HG03571 (cell line): ENCODE results near the gene NUDT21.
"Not testable (repeated sequence)": the region's sequence is repeated elsewhere in the genome, so short reads cannot be mapped to it uniquely, and the experiment has no call there.

Experiments used
- ATAC-seq: cut with Tn5 transposase; IDR thresholded peaks from one replicate; pipeline ENCODE4 v1.9.1; 2021; ENCODE audit not compliant: unreplicated experiment

NUDT21 gene

DNA sequence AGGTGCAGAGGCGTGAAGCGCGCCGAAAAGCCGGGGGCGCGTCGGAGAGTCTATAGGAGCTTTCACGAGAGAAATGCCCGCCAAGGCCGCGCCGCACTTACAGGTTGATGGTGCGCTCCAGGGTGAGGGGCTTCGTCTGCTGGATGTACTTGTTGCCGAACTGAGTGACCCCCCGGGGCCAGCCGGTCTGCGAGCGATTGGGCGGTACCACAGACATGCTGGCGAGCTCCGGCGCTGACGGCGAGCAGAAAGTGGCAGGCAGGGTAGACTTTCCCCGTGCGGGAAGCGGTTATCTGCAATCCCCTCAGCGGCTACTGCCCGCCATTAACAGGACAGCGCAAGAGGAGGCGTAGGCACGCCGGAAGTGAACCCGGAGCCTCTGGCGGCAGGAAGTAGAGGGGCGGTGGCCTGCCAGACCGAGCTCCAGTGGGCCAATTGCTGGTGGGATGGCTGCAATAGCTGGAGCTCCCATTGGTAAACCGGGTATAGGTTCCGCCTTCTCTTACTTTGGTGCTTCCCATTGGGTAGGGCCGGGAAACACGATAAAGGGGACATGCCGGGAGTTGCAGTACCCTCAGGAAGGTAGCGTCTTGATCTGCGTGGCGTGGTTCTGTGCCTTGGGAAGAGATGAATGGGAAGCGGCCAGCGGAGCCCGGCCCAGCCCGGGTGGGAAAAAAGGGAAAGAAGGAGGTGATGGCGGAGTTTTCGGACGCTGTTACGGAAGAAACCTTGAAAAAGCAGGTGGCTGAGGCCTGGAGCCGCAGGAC lies at the start of gene NUDT21, which contains the start of gene OGFOD1:
Gene NUDT21 (minus strand): TSS at position 347 of the 767 bp plus-strand sequence. CDS start 130 bp downstream, at position 217.
Gene OGFOD1 (plus strand): TSS at position 569 of the 767 bp plus-strand sequence. CDS start 59 bp downstream, at position 628.
- peak; percentile 97 for ATAC-seq

DNA sequence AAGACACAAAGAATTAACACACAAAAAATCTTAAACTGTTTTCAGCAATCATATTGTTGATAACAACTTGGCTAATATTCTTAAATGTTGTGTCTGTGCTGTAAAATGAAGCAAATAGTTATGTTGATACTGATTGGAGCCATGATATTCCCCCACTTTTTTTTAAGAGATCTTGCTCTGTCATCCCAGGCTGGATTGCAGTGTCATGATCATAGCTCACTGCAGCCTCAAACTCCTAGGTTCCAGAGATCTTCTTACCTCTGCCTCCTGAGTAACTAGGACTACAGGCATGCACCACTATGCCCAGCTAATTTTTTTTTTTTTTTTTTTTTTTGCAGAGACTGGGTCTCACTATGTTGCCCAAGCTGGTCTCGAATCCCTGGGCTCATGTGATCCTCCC lies 42.7 kb upstream of the NUDT21 start:
- ATAC-seq, result no peak

DNA sequence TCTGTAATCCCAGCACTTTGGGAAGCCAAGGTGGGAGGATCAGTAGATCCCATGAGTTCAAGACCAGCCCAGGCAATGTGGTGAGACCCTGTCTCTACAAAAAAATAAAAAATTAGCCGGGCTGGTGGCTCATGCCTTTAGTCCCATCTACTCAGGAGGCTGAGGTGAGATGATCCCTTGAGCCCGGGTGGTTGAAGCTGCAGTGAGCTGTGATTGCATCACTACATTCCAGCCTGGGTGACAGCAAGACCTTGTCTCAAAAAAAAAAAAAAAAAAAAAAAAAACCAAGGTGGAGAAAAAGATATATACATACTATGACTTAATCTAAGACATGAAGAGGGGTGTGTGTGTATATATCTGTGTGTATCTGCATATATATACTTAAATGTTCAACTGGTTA lies 42.0 kb upstream of the NUDT21 start:
- no peak for ATAC-seq

DNA sequence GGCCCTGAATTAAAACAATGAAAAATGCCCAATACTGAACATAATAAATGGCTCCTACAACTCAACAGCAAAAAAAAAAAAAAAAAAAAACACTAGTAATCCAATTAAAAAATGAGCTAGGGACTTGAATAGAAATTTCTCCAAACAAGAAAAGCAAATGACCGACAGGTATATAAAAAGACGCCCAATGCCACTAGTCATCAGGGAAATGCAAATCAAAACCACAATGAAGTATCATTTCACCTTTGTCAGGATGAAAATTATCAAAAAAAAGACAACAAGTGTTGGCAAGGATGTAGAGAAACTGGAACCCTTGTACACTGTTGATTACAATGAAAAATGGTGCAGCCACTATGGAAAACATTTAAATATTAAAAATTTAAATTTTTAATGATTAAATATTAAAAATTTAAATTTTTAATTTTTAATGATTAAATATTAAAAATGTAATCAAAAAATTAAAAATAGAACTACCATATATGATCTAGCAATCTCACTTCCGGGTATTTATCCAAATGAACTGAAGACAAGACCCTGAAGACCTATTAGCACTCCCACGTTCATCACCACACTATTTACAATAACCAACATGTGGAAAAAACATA lies 40.6 kb upstream of the NUDT21 start:
- no peak for ATAC-seq

DNA sequence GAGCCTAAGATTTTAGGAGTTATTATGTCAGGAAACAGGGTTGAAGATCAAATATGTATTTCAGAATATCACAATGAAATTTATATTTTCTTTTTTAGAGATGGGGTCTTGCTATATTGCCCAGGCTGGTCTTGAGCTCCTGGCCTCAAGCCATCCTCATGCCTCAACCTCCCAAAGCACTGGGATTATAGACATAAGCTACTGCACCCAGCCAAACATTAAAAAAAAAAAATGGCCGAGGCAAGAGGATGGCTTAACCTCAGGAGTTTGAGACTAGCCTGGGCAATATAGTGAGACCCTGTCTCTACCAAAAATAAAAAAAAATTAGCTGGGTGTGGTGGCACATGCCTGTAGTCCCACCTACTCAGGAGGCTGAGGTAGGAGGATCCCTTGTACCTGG lies 37.7 kb upstream of the NUDT21 start:
- not testable (repeated sequence) for ATAC-seq

DNA sequence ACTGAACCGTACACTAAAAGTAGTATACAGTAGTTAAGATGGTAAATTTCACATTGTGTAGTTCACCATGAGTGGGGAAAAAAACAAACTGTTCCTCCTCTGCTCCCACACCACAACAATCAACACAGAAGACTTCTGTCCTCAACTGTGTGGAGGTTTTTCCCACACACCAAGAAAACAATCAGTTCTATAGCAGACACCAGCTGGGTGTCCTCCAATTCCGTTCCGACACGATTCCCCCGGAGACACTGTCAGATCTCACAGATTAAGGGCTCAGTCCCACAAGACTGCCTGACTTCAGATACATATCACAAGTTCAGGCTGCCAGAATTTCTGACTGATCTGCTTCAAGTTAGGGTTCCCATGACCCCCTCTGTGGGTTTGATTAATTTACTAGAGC lies 36.9 kb upstream of the NUDT21 start:
- no peak for ATAC-seq

DNA sequence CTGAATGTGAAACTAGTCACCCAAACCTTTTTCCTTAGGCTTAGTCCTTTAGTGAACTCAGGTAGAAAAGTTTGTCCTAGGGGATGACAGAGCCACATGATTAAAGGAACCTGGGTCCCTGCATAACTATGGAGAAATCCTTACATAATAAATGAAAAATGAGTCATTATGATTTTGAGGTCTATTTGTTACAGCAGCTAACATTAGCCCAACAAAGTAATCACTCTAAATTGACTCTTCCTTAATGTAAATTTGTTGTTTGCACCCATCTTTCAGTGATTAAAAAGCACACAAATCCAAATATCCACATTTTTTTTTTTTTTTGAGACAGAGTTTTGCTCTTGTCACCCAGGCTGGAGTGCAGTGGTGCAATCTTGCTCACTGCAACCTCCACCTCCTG lies 32.3 kb upstream of the NUDT21 start:
- ATAC-seq, result no peak

DNA sequence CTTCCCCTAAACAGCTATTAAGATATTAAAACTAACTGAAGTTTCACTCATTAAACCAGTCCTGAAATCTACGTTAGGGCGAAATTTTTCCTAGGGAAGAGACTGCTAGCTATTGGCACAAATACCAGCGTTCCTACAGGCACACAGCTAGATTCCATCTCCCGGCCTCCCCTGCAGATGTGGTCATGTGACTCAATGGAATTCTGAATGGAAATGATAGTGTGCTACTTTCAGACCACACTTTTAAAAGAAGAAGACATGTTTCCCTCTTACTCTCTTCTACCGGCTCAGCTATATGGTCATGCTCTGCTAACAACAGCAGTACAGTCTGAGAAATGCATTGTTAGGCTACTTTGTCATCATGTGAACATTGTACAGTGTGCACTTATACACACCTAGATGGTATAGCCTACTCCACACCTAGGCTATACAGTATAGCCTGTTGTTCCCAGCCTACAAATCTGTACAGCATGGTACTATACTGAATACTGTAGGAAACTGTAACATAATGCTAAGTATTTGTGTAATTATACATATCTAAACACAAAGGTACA lies 31.6 kb upstream of the NUDT21 start:
- no peak for ATAC-seq

DNA sequence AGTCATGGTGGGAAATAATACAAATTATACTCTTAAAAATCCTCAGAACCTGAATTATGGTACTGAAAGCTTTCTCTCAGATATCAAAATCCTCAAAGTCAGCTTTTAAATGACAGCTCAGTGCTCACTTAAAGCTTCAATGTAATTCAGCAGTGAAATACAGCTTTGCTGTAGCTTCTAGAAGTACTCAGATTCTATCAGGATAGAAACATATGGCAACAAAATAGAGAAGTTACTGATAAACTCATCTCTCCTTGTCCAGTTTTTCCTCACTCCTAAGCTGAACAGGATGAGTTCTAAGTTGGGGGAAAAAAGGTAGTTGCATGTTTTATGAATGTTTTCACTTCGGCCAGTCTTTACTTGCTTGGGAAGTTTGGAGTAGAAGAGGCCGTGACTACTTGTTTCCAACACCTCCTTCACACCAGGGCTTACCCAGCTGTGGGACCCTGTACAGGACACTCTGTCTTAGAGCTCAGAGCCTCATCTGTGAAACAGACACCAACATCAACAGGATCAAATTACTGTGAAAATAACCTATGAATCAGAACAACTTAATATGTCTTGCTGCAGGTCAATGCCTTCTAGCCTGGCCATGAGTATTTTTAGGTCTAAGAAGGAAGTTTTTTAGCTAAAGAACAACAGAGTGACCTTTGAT lies 30.5 kb upstream of the NUDT21 start:
- ATAC-seq, result no peak

DNA sequence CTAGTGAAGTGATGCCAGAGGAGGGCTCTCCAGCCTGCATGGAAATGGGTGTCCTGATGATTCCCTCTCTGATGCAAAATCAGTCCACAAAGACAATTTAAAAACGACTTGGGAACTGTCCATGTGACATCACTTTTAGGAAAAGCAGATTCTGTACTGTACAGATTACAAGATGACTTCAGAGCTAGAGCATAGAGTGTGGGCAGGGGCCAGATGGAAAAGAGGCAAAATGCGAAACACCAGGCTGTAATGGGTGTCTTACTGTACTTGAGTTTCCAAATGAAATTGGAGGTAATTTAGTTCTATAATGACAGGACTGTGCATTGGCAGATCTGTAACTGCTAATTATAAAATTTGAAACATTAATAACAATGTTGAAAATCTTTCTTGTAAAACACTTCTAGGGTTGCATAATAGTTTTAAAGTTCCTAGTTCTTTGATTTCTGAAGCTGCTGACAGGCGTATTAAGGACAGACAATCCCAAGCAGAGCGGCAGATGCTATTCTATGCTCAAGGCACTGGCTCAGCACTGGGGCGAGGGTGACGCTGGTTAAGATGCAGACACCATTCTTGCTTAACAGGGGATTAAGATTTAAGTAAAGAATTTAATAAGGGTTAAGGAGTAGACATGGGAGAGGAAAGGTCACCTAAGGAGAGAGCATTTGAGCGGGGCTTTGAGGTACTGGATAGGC lies 29.8 kb upstream of the NUDT21 start:
- no peak for ATAC-seq

DNA sequence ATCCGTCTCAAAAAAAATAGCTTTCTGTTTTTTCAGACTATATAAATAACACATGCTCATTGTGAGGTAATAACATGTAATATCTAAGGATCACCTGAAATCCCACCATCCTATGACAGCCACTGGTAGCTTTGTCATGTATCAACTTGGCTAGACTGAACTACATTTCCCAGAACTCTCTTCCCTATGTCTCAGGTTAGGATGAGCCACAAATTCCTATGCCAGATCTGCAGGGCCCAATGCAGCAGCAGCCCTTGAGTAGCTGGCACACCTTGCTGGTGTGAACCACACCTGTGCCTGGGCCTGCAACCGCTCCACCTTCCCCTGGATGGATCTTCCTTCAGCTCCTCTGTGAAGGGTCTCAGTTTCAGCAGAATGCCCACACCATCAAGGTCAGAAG lies 28.3 kb upstream of the NUDT21 start:
- no peak for ATAC-seq

DNA sequence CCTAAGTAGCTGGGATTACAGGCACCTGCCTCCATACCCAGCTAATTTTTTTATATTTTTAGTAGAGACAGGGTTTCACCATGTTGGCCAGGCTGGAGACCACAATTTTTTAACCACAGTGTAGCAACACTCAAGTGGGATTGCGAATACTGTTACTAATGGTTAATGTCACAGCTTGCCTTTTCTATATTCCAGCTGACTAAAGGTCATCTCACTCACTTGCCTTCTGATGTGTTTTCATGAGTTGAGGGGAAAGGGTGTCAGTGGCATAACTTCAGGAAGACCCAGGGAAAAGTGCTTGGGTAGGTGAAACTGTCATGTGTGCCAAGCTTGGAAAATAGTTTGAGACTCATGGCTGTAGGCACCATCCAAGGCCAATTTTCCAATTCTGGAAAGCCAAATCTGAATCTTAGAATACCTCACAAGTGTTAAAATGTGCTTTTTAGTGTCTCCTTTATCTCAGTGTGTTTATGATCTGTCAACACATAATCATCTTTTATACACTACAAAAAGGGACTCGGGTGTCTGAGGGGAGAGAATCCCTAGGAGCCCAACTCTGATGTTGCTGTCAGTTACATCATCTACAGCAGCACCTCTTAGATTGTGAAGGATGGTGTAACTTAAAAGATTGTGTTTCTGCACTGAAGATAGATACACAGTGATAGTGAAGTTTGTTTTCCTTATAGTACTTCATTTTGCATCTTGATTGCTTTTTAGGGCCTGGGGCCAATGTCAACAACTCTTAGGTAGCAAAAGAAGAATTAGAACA lies 27.3 kb upstream of the NUDT21 start:
- ATAC-seq, result no peak

DNA sequence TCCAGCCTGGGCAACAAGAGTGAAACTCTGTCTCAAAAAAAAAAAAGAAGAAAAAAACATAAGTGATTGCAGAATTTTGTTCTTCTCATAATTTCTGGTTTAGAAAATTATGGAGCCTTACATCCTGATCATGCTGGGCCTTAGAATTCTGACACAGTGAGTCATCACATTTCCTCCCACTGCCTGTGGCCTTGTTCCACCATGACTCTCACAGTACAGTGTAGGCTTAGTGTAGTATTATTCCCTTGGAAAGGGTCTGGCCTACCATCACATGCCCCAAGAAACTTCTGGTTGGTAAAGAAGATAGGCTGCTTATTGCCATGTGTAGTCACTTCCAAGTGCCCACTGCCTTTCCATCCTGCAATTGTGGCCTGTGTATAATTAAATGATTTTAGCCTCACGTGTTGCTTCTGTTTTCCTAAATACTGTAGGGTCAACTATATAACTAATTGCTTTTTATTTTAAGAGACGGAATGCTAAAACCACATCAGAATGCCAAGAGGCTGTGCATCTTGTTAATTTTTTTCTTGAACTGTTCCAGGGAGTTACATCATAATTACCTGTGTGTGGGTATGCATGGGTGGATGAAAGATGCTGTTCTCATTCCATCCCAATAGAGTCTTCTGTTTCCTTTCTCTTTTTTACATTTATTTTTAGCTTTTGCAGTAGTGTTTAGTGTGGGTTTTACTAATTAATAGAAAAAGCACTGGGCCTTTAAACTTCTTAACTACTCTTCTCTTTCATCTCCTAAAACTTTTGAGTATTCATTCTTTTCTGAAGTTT lies 26.2 kb upstream of the NUDT21 start:
- ATAC-seq, result no peak

DNA sequence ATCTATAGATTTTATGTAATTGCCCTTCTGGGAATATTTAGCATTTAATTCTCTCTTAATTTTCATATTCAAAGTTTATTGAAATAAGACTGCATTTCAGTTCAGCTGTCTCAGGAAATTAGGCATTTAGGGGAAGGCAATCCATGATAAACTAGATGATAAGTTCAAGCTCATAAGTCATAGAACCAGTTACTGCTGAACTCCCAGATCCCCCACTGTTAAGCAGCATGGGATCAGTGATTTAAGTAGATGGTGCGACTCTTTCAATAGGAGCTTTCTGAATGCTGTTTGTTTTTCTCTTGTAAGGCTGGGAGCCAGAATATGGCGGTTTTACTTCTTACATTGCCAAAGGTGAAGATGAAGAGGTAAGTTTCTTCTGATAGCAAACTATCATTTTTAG lies 24.1 kb upstream of the NUDT21 start:
- no peak for ATAC-seq

DNA sequence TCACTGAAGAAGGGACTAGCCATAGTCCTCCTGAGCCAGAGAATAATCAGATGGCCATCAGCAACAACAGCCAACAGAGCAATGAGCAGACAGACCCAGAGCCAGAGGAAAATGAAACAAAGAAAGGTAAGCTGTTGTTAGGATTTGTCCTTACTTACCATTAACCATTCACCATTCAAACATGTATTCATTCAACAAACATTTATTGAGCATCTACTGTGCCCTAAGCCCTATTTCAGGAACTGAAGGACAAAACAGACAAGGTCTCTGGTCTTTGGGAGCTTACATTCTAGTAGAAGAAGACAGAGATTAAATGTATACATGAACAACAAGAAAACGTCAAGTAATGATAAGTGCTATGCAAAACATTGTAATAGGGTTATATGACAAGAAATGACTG lies 19.5 kb upstream of the NUDT21 start:
- no peak for ATAC-seq

DNA sequence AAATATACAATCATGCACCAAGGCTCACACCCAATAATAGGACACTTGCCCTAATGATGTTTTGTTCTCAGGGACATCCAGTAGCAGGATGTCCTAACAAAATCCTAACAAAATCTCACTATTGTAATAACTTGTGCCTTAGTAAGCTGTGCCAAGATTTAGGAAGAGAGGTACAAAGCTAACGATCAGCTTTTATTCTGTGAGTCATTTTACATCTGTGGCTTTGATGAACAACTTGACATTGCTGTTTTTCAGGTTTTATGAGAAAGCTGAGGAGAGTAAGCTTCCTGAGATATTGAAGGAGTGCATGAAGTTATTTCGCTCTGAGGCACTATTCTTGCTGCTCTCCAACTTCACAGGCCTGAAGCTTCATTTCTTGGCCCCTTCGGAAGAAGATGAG lies 19.1 kb upstream of the NUDT21 start:
- no peak for ATAC-seq

DNA sequence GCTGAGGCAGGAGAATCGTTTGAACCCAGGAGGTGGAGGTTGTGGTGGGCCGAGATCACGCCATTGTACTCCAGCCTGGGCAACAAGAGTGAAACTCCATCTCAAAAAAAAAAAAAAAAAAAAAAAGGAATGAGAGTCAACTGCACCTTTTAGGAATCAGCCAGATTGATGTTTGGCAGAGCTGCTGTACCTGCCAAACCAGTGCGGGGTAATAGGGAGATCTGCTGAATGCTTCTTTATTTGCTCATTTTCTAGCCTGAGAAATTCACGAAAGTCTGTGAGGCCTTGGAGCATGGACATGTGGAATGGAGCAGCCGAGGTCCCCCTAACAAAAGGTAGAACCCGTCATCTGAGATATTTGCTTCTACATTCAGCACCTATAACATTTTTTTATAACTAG lies 18.6 kb upstream of the NUDT21 start:
- no peak for ATAC-seq

DNA sequence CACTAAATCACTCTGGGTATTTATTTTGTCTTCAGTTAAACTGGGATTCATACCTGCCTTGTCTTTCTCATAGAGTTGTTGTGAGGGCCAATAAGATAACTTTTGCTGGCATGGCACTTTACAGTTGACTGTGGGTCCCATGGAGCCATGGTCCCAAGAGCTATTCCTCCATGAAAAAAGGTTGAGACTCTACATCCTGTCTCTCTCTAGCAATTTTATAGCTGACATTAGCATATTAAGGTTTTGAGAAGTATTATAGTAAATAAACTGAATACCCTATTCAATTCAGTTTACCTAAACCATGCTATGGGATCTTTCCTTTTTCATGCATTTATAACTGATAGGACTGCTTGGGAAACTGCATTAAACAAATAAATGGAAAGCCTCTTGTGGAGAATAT lies 17.7 kb upstream of the NUDT21 start:
- no peak for ATAC-seq

DNA sequence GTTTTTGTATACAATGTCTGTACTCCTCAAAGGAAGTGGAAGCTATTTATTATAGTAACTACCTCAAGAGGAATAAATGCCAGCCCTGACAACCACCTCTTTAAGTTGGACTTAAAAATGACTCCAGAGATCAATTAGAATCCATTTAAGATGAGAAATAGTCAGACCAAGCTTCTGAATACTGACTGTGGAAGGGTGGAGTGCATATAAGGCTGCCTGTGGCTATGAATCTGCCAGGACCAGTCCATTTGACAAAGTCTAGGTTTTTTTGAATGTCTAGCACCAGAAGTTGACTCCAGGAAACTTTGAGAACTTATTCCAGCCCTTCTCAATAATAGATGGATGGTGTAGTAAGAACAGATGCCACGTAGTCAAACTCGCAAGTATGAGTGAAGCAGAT lies 15.2 kb upstream of the NUDT21 start:
- no peak for ATAC-seq

DNA sequence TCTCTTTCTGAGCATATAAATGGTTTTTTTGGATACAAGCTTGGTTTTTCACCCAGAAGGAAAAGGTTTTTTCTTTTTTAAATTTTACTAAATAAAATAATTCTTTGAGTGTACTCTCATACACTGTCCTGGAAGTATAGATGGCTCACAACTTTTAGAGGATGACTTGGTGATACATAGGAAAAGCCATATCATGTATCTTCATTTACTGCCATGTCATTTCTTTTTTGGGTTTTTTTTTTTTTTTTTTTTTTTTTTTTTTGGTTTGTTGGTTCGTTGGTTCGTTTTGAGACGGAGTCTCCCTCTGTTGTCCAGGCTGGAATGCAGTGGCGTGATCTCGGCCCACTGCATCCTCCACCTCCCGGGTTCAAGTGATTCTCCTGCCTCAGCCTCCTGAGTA lies 12.0 kb upstream of the NUDT21 start:
- no peak for ATAC-seq
